A673 (cell line): ENCODE results near the gene RIBC2. TPM values are rescaled to one million over a fixed set of nuclear protein-coding genes. Genes with fewer than 3 reads are reported as not detected.

Experiments used
- BruUV-seq: library from RNA; stranded (reverse); fragments of 400-500 nt; replicated peaks from 2 replicates; lab custom pipeline; 2021; lab: Mats Ljungman, UMichigan
- CTCF ChIA-PET: fragments of 300-600 bp; sonication (Branson Sonifier 250); formaldehyde crosslinking; loops from one replicate; lab custom pipeline; 2022; ENCODE audit warnings: antibody characterized with exemption; lab: Charles Lee
- POLR2A ChIA-PET: fragments of 300-600 bp; sonication (Branson Sonifier 250); formaldehyde crosslinking; loops from one replicate; lab custom pipeline; 2022; ENCODE audit warnings: antibody characterized with exemption; ENCODE audit not compliant: low non-redundant PET; lab: Charles Lee
- DNase-seq: peaks from one replicate; pipeline ENCODE4 v3.0.0-alpha.2; 2015; ENCODE audit warnings: low spot score
- H3K27ac ChIP-seq: fragments of 200-600 bp; sonication (generic); 2 replicates; pipeline ENCODE4 v1.5.1; 2016; ENCODE audit warnings: mixed run types, low read depth, mild to moderate bottlenecking, mixed read lengths, antibody characterized with exemption, low read length; ENCODE audit not compliant: poor library complexity, severe bottlenecking
- H3K27me3 ChIP-seq: fragments of 200-600 bp; sonication (generic); replicated peaks from 2 replicates; pipeline ENCODE4 v1.6.1; 2017; ENCODE audit warnings: mixed run types, low read depth, mild to moderate bottlenecking, mixed read lengths, antibody characterized with exemption, low read length; ENCODE audit not compliant: insufficient read depth, poor library complexity
- H3K36me3 ChIP-seq: fragments of 200-600 bp; sonication (generic); 2 replicates; pipeline ENCODE4 v1.6.1; 2016; ENCODE audit warnings: mixed run types, mild to moderate bottlenecking, mixed read lengths, antibody characterized with exemption, low read length; ENCODE audit not compliant: insufficient read depth, poor library complexity, severe bottlenecking
- H3K4me1 ChIP-seq: fragments of 200-600 bp; sonication (generic); 2 replicates; pipeline ENCODE4 v1.6.1; 2017; ENCODE audit warnings: mixed run types, mild to moderate bottlenecking, mixed read lengths, antibody characterized with exemption, low read length; ENCODE audit not compliant: insufficient read depth, poor library complexity, severe bottlenecking
- H3K4me3 ChIP-seq: fragments of 200-600 bp; sonication (generic); 2 replicates; pipeline ENCODE4 v1.5.1; 2016; ENCODE audit warnings: low read depth, mixed run types, mild to moderate bottlenecking, mixed read lengths, low read length; ENCODE audit not compliant: poor library complexity, severe bottlenecking
- H3K9me3 ChIP-seq: fragments of 200-600 bp; sonication (generic); 2 replicates; pipeline ENCODE4 v1.6.1; 2016; ENCODE audit warnings: mixed run types, low read depth, mild to moderate bottlenecking, mixed read lengths, antibody characterized with exemption, low read length; ENCODE audit not compliant: poor library complexity, severe bottlenecking
- EZH2 ChIP-seq: fragments of 200-600 bp; sonication (generic); IDR thresholded peaks from 2 replicates; pipeline ENCODE4 v1.6.1; 2017; ENCODE audit warnings: borderline replicate concordance, low read depth, mild to moderate bottlenecking, mixed read lengths, antibody characterized with exemption, low read length; ENCODE audit not compliant: poor library complexity, severe bottlenecking
- intact Hi-C: fragments of 100-400 bp; cut with micrococcal nuclease; formaldehyde crosslinking; loops from one replicate; pipeline ENCODE4 v1.10.0; 2022; ENCODE audit not compliant: unreplicated experiment
- total RNA-seq: library from RNA; stranded (reverse); gene quantifications from 2 replicates; pipeline ENCODE4 v1.2.3, GENCODE V29; 2021
- TF ChIP-seq, protein P1 (sequence below): fragments of 300-800, 200-600 bp; sonication (generic); conservative IDR thresholded peaks from 2 replicates; pipeline ENCODE4 v1.5.1; 2017; ENCODE audit warnings: low read depth, mild to moderate bottlenecking, antibody characterized with exemption, low read length, moderate library complexity, mixed read lengths

Gene RIBC2
- total RNA-seq, 1 experiment from 2014 or later = 14.9 TPM

DNA sequence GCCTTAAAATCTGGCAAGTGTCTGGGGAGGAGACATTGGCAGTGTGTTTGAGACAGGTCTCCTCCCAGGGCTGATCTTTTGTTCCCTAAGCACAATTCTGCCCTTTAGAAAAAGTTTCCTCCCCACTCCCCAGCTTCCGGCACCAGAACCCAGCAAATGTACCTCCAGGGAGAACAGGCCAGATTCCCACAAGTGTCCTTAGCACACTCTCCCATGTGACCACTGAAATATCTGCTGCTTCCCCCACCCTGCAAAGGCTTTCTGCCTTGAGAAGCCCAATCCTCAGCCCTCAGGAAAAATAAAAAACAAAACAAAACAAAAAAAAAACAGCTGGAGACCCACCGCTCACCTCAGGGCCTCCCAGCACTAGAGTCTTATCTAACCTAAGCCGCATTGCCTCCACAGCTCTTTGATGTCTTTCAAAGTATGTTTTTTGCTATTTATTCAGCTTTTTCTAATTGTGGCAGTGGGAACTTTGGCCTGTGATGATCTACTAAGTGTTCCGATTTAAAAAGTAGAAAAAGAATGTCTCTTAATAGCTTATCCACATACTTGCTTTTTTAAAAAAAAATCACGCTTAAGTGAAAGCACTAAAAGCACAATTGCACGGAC is 60.2 kb downstream of the RIBC2 start:
- H3K36me3 ChIP-seq = no peaks in the 10 kb centered on the region
- ChIA-PET POLR2A (no interaction called here), CTCF (no interaction called here)
- intact Hi-C loops = no loop called here
- no peaks in the 10 kb centered on the region for H3K27me3 ChIP-seq
- H3K4me3 ChIP-seq = no peak overlapping the region
- no TSS peak for BruUV-seq
- no peak overlapping the region for H3K27ac ChIP-seq
- no peak for DNase-seq
- TF ChIP-seq, protein P1, sequence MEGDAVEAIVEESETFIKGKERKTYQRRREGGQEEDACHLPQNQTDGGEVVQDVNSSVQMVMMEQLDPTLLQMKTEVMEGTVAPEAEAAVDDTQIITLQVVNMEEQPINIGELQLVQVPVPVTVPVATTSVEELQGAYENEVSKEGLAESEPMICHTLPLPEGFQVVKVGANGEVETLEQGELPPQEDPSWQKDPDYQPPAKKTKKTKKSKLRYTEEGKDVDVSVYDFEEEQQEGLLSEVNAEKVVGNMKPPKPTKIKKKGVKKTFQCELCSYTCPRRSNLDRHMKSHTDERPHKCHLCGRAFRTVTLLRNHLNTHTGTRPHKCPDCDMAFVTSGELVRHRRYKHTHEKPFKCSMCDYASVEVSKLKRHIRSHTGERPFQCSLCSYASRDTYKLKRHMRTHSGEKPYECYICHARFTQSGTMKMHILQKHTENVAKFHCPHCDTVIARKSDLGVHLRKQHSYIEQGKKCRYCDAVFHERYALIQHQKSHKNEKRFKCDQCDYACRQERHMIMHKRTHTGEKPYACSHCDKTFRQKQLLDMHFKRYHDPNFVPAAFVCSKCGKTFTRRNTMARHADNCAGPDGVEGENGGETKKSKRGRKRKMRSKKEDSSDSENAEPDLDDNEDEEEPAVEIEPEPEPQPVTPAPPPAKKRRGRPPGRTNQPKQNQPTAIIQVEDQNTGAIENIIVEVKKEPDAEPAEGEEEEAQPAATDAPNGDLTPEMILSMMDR = no peak
- no peak for TF ChIP-seq EZH2
- no peaks in the 10 kb centered on the region for H3K9me3 ChIP-seq
- H3K4me1 ChIP-seq = peaks cover 14% of the 10 kb centered on the region

GRCh38 chr22:45475063-45475747 is 61.7 kb downstream of the RIBC2 start:
- CTCF ChIA-PET = no interaction called here
- TF ChIP-seq, protein P1 = no peak
- TF ChIP-seq EZH2 = no peak
- Histone ChIP-seq H3K9me3 (no peaks in the 10 kb centered on the region), H3K4me1 (peaks cover 1% of the 10 kb centered on the region), H3K27me3 (no peaks in the 10 kb centered on the region), H3K4me3 (no peak overlapping the region), H3K27ac (no peak overlapping the region), H3K36me3 (no peaks in the 10 kb centered on the region)
- POLR2A ChIA-PET = no interaction called here
- intact Hi-C loops = no loop called here
- no peak for DNase-seq
- BruUV-seq = no TSS peak

DNA sequence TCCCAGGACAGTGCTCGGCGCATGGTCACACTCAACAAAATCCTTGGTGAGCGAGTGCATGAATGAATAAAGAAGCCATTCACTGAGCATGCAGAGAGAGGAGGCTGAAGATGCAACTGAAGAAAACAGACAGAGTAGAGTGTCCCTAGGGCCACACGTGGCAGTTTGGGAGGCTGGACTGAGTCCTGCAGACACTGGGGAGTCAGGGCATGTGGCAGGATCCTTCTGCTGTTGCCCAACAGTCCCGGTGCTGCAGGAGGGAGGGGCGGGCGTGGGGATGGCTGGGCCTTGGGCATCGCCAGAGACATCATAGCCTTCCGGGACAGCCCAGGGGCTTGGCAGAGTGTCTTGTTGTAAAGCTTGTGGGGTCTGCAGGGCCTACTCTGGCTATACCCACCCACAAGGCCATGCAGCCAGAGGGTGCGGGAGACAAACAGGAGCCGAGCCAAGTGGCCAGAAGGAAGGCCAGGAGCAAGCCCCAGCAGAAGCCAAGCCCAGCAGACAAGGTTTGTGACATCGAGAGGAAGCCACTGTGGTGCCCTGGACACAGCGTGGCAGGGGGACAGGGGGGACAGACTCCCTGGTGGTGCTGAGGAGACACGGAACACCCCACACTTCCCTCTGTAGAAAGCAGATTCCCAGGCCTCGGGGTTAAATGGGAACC is 62.5 kb downstream of the RIBC2 start:
- CTCF ChIA-PET = no interaction called here
- no TSS peak for BruUV-seq

More for the DNA sequence above, 62.5 kb downstream of the RIBC2 start:
- H3K27me3 ChIP-seq = no peaks in the 10 kb centered on the region
- H3K4me1 ChIP-seq = no peaks in the 10 kb centered on the region
- POLR2A ChIA-PET = no interaction called here
- no peaks in the 10 kb centered on the region for H3K36me3 ChIP-seq
- H3K9me3 ChIP-seq = no peaks in the 10 kb centered on the region
- H3K4me3 ChIP-seq = no peak overlapping the region
- no peak for TF ChIP-seq EZH2
- TF ChIP-seq, protein P1 = no peak
- intact Hi-C loops = no loop called here
- no peak for DNase-seq
- no peak overlapping the region for H3K27ac ChIP-seq
